NCI-H526 (cell line): ENCODE measurements around the gene MAPK9.

ENCODE experiments used
- DNase-seq, 2 experiments: peaks; one replicate each; lab custom pipeline; 2025; lab: John Stamatoyannopoulos, UW

MAPK9 gene

DNA sequence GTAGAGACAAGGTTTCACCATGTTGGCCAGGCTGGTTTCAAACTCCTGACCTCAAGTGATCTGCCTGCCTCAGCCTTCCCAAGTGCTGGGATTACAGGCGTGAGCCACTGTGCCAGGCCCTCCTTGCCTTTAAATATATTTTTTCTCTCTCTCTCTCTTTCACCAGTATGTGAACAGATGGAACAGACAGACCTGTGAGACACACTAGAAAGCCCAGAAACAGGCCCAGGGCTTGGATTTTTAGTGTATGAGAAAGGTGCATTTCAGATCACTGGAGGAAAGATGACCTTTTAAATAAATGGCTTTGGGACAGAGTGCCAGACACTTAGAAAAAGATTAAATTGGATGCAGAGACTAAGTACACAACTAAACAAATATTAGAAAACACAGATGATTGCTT, 86.0 kb downstream of the MAPK9 start:
- DNase-seq, result no peak

GRCh38 chr5:180204276-180204819, 87.5 kb downstream of the MAPK9 start:
- DNase-seq, result no peak

DNA sequence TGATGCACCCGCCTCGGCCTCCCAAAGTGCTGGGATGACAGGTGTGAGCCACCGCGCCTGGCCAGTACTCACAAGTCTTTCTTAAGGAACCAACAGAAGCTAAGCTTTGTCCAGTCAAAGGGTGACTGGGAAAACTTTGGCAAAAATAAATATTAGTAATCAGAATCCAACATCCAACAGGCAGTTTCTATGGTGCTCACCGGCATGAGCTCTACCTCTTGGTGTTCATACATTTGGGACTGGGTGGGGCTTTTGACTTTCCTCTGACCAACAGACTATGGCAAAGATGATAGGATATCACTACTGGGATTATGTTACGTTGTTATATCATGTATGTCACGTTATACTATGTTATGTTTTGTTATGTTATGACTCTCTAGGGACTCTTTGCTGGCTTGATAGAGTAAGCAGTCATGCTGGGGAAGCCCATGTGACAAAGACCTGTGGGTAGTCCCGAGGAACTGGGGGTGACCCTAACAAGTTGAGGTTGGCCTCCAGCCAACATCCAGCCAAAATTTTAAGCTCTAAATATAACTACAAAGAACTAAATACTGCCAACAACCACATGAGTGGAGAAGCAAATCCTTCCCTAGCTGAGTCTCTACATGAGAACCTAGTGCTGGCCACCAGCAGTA, 88.8 kb downstream of the MAPK9 start:
- no peak for DNase-seq

DNA sequence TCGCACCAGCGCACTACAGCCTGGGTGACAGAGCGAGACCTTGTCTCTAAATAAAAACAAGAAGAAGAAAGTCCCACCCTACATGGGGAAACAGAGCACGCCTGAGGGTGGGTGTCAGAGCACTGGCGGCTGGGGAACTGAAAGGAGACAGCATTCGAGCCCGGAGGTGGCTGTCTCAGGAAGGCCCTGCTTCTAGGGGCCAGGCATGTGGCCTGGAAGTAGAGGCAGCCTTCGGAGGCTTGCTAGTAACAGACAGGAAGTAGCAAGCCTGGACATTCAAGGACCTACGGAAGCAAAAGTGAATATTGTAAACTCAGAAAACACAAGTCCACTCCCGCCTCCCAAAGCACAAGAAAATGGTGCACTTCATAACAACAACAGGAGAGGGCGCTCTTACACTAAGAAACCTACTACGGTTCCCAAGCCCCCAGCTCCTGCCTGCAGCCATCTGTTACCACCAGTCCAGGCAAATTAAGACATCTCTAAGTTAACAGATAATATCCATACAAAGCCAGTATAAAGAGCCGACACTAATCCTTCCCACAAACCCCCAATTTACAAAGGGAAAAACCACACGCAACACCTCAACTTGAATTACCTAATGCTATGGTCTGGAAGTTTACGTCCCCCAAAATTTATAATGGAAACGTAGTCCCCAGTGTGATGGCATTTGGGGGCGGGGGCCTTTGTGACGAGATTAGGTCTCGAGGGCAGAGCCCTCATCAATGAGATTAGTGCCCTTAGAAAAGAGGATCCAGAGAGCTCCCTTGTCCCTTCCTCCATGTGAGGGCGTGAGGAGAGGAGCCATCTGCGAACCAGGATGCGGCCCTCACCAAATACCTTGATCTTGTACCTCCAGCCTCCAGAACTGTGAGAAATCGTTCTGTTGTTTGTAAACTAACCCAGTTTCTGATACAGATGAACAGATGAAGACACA, 90.6 kb downstream of the MAPK9 start:
- peak; percentile 20 to 47 for DNase-seq

- no peak for DNase-seq
Observed at GRCh38 chr5:180199390-180199789, 92.5 kb downstream of the MAPK9 start.

DNA sequence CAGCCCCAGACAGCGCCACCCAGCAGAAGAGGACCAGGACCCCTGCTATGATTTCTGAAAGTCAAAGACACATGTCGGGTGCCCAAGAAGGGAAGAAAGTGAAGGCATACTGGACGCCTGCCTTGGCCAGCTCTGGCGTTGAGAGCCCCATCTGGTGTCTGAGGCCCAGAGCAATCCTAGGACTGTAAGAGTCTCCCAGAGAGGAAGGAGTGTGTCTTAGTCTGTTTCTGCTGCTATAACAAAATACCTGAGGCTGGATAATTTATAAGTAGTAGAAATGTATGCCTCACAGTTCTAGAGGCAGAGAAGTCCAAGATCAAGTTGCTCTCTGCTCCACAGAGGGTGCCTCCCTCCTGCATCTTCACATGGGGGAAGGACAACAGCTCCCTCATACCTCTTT, 93.7 kb downstream of the MAPK9 start:
- no peak for DNase-seq

GRCh38 chr5:180197016-180197702, 94.7 kb downstream of the MAPK9 start:
- no peak for DNase-seq

GRCh38 chr5:180194410-180195345, 97.2 kb downstream of the MAPK9 start:
- DNase-seq, result no peak

GRCh38 chr5:180193749-180194375, 98.0 kb downstream of the MAPK9 start:
- DNase-seq, result no peak

- DNase-seq, result no peak
Observed at GRCh38 chr5:180191716-180192115, 100.2 kb downstream of the MAPK9 start.

DNA sequence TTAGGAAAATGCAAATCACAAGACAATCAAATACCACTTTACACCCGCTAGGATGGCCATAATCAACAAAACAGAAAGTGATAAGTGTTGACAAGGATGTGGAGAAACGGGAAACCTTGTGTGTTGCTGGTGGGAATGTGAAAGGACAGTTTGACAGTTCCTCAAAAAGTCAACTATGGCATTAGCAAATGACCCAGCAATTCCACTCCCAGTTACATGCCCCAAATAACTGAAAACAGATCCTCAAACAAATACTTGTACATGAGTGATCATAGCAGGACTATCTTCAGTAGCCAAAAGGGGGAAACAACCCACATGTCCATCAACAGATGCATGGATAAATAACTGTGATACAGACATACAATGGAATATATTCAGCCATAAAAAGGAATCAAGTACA, 104.1 kb downstream of the MAPK9 start:
- DNase-seq, result no peak
